ENCODE measurements around the gene RAB18. TPM values are rescaled to one million over a fixed set of nuclear protein-coding genes. Genes with fewer than 3 reads are reported as not detected.
"Not testable (repeated sequence)": the region's sequence is repeated elsewhere in the genome, so short reads cannot be mapped to it uniquely, and the experiment has no call there.

RAB18 gene
- polyA plus RNA-seq, 1 donor (not counting 4 experiments of a cell fraction or from before 2014, with no cell fraction given): 179 TPM

DNA sequence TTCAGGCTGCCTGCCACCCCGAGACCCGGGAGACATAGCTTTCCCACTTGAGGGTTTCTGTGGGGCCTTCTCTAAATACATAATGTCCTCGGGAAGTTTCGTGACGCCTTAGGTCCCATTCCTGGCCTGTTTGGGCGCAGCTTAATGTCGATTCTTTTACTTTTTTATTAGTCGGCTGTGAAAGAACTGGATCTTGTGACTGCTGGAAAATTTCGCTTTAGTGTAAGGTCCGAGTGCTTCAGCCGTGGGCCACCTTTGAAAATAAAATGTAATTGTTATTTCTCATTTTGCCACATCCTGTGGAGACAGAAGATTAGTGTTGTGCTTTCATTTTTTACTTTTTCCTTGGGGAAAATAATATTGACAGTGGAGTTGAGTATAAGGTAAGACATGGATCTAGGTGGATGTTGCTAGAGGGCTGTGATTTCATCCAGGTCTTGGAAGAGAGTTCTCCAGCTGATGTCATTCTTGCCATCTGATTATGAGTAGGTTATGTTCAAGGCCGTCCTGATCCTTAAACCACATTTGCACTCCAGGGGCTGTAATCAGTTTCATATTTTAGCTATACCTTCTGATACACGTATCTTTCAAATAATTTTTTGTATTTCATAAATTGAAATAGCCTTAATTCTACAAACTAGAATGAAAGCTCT is 830 bp downstream of the RAB18 start:
- Histone ChIP-seq H3K79me2 (ENCODE audit: control insufficient read depth, insufficient read depth, low read length) (peaks cover 58% of the 10 kb centered on the region), H3K4me3 (ENCODE audit: control insufficient read depth in 2 of 3, extremely low read depth in 1 of 3, insufficient read depth in 2 of 3, low read depth in 1 of 3, low read length in 3 of 3) (peak overlapping the region; percentile 67 to 88 (median 84)), H3K4me1 (ENCODE audit: control insufficient read depth, extremely low read depth, insufficient read depth, low read length) (peaks cover 34% of the 10 kb centered on the region), H3K27me3 (ENCODE audit: control insufficient read depth, extremely low read depth, insufficient read depth, low read length) (no peaks in the 10 kb centered on the region), H3K4me2 (ENCODE audit: control insufficient read depth, extremely low read depth, insufficient read depth, low read depth, low read length) (peak overlapping the region; percentile 79), H3K9ac (ENCODE audit: control insufficient read depth, extremely low read depth, insufficient read depth, low read length) (peak overlapping the region; percentile 95), H2AFZ (ENCODE audit: control insufficient read depth, low read length) (no peak overlapping the region), H3K27ac (ENCODE audit: control insufficient read depth, insufficient read depth, low read length) (peak overlapping the region; percentile 91), H3K9me3 (ENCODE audit: control insufficient read depth, low read depth, low read length) (no peaks in the 10 kb centered on the region), H3K9me1 (ENCODE audit: control insufficient read depth, extremely low read depth, insufficient read depth, low read length) (peaks cover 3% of the 10 kb centered on the region), H3K36me3 (ENCODE audit: control insufficient read depth in 2 of 2, extremely low read depth in 1 of 2, insufficient read depth in 2 of 2, low read length in 2 of 2) (peaks cover 3 to 15% of the 10 kb centered on the region in 2 experiments), H4K20me1 (ENCODE audit: control insufficient read depth, extremely low read depth, insufficient read depth, low read length) (peaks cover 3% of the 10 kb centered on the region)
- TF ChIP-seq, protein P1, sequence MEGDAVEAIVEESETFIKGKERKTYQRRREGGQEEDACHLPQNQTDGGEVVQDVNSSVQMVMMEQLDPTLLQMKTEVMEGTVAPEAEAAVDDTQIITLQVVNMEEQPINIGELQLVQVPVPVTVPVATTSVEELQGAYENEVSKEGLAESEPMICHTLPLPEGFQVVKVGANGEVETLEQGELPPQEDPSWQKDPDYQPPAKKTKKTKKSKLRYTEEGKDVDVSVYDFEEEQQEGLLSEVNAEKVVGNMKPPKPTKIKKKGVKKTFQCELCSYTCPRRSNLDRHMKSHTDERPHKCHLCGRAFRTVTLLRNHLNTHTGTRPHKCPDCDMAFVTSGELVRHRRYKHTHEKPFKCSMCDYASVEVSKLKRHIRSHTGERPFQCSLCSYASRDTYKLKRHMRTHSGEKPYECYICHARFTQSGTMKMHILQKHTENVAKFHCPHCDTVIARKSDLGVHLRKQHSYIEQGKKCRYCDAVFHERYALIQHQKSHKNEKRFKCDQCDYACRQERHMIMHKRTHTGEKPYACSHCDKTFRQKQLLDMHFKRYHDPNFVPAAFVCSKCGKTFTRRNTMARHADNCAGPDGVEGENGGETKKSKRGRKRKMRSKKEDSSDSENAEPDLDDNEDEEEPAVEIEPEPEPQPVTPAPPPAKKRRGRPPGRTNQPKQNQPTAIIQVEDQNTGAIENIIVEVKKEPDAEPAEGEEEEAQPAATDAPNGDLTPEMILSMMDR (optimal IDR thresholded peaks at IDR 0.05 in 1 of 3, IDR thresholded peaks at IDR 0.05 in 1 of 3, conservative IDR thresholded peaks at IDR 0.05 in 1 of 3; ENCODE audit: extremely low read depth in 1 of 3, insufficient read depth in 2 of 3, low read length in 3 of 3): no peak
- TF ChIP-seq EZH2 (IDR thresholded peaks at IDR 0.05; ENCODE audit: low read length): no peak
- FAIRE-seq (peak; percentile 97), DNase-seq (ENCODE audit: low read depth, low spot score) (no peak)
- dilution Hi-C loops (cut with MboI; ENCODE audit: extremely low pct_ligation_motif_present, low sequenced_read_pairs): no loop called here

DNA sequence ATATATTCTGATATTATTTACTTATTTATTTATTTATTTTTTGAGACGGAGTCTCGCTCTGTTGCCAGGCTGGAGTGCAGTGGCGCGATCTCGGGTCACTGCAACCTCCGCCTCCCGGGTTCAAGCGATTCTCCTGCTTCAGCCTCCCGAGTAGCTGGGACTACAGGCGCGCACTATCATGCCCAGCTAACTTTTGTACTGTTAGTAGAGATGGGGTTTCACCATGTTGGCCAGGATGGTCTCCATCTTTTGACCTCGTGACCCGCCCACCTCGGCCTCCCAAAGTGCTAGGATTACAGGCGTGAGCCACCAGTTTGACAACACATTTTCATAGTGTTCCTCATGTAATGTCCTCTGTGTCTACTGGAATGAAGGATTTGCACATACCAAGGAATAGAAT is 1.4 kb downstream of the RAB18 start:
- peak overlapping the region; percentile 67 to 88 (median 84) for H3K4me3 ChIP-seq (ENCODE audit: control insufficient read depth in 2 of 3, extremely low read depth in 1 of 3, insufficient read depth in 2 of 3, low read depth in 1 of 3, low read length in 3 of 3)
- H3K9me3 ChIP-seq (ENCODE audit: control insufficient read depth, low read depth, low read length); H3K9me1 ChIP-seq (ENCODE audit: control insufficient read depth, extremely low read depth, insufficient read depth, low read length); FAIRE-seq; dilution Hi-C loops (cut with MboI; ENCODE audit: extremely low pct_ligation_motif_present, low sequenced_read_pairs); H3K27me3 ChIP-seq (ENCODE audit: control insufficient read depth, extremely low read depth, insufficient read depth, low read length); DNase-seq (ENCODE audit: low read depth, low spot score); H4K20me1 ChIP-seq (ENCODE audit: control insufficient read depth, extremely low read depth, insufficient read depth, low read length); H2AFZ ChIP-seq (ENCODE audit: control insufficient read depth, low read length): not testable (repeated sequence)
- peak overlapping the region; percentile 95 for H3K9ac ChIP-seq (ENCODE audit: control insufficient read depth, extremely low read depth, insufficient read depth, low read length)
- peaks cover 3 to 21% of the 10 kb centered on the region in 2 experiments for H3K36me3 ChIP-seq (ENCODE audit: control insufficient read depth in 2 of 2, extremely low read depth in 1 of 2, insufficient read depth in 2 of 2, low read length in 2 of 2)
- peaks cover 29% of the 10 kb centered on the region for H3K4me1 ChIP-seq (ENCODE audit: control insufficient read depth, extremely low read depth, insufficient read depth, low read length)
- H3K27ac ChIP-seq (ENCODE audit: control insufficient read depth, insufficient read depth, low read length): peak overlapping the region; percentile 91
- peak overlapping the region; percentile 79 for H3K4me2 ChIP-seq (ENCODE audit: control insufficient read depth, extremely low read depth, insufficient read depth, low read depth, low read length)
- peaks cover 64% of the 10 kb centered on the region for H3K79me2 ChIP-seq (ENCODE audit: control insufficient read depth, insufficient read depth, low read length)

All from keratinocyte (primary cell).